GM19467 (cell line): Measurements from ENCODE around the gene MAP2K7.
A peak's percentile ranks its signal among the peaks of the same experiment; 100 is the strongest.

Source experiments
- ATAC-seq: cut with Tn5 transposase; IDR thresholded peaks from one replicate; pipeline ENCODE4 v1.9.1; 2021; ENCODE audit warnings: mild to moderate bottlenecking, moderate library complexity; ENCODE audit not compliant: unreplicated experiment

Gene MAP2K7

GRCh38 chr19:7866399-7867091, 37.1 kb upstream of the MAP2K7 start:
- no peak for ATAC-seq

- no peak for ATAC-seq
Observed at GRCh38 chr19:7867092-7867844, 36.4 kb upstream of the MAP2K7 start.

GRCh38 chr19:7868326-7868670, 35.4 kb upstream of the MAP2K7 start:
- ATAC-seq: no peak

- peak; percentile 60 for ATAC-seq
Observed at GRCh38 chr19:7868671-7869452, 34.8 kb upstream of the MAP2K7 start.

- peak; percentile 38 for ATAC-seq
Observed at GRCh38 chr19:7869453-7869909, 34.2 kb upstream of the MAP2K7 start.

GRCh38 chr19:7869910-7870511, 33.7 kb upstream of the MAP2K7 start:
- no peak for ATAC-seq

GRCh38 chr19:7870571-7871436, 32.9 kb upstream of the MAP2K7 start:
- no peak for ATAC-seq

GRCh38 chr19:7871437-7872305, 32.0 kb upstream of the MAP2K7 start:
- ATAC-seq: no peak

GRCh38 chr19:7872306-7873204, 31.1 kb upstream of the MAP2K7 start:
- ATAC-seq: no peak

- ATAC-seq: no peak
Observed at GRCh38 chr19:7873304-7874075, 30.2 kb upstream of the MAP2K7 start.

- no peak for ATAC-seq
Observed at GRCh38 chr19:7874076-7874896, 29.4 kb upstream of the MAP2K7 start, which contains the start of gene PRR36. Gene PRR36, minus strand, starts transcription at chr19:7874390. Its CDS starts 701 bp downstream, at chr19:7873689.

GRCh38 chr19:7874897-7875273, 28.8 kb upstream of the MAP2K7 start:
- no peak for ATAC-seq

- no peak for ATAC-seq
Observed at GRCh38 chr19:7877249-7877836, 26.3 kb upstream of the MAP2K7 start.

- no peak for ATAC-seq
Observed at GRCh38 chr19:7879111-7879807, 24.4 kb upstream of the MAP2K7 start.

GRCh38 chr19:7879836-7880235, 23.8 kb upstream of the MAP2K7 start:
- no peak for ATAC-seq

- no peak for ATAC-seq
Observed at GRCh38 chr19:7881910-7882309, 21.8 kb upstream of the MAP2K7 start.
